Cardiac fibroblast (primary cell): ENCODE measurements around the gene FAHD1.

ENCODE experiments used
- DNase-seq, 2 donors: peaks; one replicate each; pipeline versions ENCODE4 v3.0.0 to v3.0.0-alpha.2; 2010; ENCODE audit warnings: low read depth in 2 of 2
- H3K4me3 ChIP-seq, 2 donors: replicated peaks in 1 of 2; 1 replicate in 1 of 2; 2 replicates in 1 of 2; pipeline ENCODE4 v1.5.1; 2011; ENCODE audit warnings: low read depth in 2 of 2, low read length in 2 of 2, mild to moderate bottlenecking in 2 of 2, moderate library complexity in 1 of 2
- TF ChIP-seq, protein P1 (sequence below): IDR thresholded peaks from one replicate; pipeline ENCODE4 v1.5.1; 2011; ENCODE audit warnings: low read depth, mild to moderate bottlenecking, low read length, inconsistent platforms

Gene FAHD1

DNA sequence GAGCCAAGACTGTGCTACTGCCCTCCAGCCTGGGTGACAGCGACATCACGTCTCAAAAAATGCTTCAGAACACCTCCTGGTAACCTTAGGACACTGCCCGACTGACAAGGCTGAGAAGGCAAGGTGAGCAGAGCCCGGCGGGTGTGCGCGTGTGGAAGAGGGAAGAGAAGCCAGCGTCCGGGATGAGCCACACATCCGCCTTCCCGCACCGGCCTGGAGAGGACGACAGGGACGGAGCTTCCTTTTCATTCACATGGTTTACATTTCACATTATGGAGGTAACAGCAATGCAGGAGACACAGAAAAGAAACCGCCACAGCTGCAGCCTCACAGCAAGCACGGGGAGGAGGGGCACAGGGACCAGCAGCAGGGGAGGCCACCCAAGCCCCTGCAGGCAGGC, 16.9 kb upstream of the FAHD1 start:
- TF ChIP-seq, protein P1, sequence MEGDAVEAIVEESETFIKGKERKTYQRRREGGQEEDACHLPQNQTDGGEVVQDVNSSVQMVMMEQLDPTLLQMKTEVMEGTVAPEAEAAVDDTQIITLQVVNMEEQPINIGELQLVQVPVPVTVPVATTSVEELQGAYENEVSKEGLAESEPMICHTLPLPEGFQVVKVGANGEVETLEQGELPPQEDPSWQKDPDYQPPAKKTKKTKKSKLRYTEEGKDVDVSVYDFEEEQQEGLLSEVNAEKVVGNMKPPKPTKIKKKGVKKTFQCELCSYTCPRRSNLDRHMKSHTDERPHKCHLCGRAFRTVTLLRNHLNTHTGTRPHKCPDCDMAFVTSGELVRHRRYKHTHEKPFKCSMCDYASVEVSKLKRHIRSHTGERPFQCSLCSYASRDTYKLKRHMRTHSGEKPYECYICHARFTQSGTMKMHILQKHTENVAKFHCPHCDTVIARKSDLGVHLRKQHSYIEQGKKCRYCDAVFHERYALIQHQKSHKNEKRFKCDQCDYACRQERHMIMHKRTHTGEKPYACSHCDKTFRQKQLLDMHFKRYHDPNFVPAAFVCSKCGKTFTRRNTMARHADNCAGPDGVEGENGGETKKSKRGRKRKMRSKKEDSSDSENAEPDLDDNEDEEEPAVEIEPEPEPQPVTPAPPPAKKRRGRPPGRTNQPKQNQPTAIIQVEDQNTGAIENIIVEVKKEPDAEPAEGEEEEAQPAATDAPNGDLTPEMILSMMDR = no peak
- no peak for DNase-seq
- H3K4me3 ChIP-seq = no peak overlapping the region

DNA sequence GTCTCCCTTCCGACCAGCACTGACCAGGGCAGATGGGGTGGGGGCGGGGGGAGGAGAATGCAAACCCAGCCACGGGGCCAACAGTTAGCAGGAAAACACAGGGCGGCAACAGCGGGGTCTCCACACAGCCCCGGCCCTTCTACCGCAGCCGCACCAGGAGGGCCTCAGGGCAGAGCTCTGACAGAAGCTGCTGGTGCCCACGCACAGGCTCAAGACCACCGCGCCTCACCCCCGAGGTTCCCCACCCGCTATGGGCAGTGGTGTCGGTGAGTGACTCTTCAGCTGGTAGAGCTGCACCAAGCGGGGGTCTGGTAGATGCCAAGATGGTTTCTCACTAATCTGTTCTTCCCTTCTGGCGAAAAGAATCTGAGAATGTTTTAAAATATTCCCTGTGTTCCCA, 16.5 kb upstream of the FAHD1 start:
- TF ChIP-seq, protein P1 = no peak
- no peak for DNase-seq
- no peak overlapping the region for H3K4me3 ChIP-seq

DNA sequence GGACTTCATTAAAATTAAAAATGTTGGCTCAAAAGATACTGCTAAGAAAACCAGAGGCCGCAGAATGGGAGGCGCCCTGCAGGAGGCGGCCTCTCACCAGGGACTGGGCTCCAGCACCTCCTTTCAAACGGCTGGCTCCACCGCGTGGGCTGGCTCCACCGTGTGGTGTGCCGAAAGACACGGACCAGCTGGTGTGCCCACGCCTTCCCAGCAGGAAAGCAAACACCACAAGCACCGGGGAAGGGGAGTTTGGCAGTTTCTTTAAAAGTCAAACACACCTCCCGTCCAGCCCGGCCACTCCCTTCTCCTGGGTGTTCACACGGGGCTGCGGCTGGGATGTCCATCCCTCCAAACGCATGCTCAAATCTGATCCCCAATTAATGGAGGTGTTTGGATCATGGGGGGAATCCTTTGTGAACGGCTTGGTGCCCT, 14.3 kb upstream of the FAHD1 start:
- H3K4me3 ChIP-seq = no peak overlapping the region
- peak; percentile 72 to 89 for DNase-seq
- TF ChIP-seq, protein P1 = peak; percentile 57

GRCh38 chr16:1815461-1815860, 11.5 kb upstream of the FAHD1 start:
- TF ChIP-seq, protein P1 = no peak
- DNase-seq = no peak

DNA sequence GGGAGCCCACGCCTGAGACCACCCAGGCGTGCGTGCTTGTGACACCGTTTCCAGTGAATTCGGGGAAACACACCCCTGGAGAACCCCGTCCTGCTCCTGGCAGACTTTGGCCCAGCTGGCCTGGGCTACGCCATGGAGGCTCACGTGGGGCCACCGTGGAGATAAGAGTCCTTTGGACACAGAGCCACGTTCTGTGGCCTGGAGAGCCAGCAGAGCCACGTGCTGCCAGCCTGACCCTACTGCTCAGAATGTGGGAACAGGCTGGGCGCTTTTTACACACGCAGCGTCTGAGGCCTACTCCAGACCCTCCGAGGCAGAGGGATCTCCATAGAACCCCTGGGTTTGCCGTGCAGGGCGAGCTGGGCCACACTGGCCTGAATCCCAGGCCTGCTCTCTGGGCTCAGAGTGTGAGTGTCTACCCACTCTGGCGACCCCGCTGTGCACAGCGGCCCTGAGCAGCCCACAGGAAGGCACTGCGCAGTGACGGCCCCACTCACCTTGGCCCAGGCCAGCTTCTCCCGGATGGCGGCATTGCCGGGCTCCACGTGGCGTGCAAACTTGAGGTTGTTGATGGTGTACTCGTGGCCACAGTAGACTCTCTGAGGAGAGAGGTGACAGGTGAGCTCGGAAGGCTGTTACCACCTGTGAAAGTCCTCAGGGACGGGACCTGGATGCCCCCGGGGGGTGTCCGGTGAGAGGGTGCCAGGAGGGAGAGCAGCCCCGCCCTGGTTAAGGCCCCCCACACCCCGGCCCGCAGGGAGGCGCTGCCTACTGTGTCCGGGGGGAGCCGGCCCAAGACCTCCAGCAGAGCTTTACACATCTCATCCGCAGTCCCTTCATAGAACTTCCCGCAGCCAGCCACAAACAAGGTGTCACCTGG, 10.4 kb upstream of the FAHD1 start:
- no peak overlapping the region for H3K4me3 ChIP-seq
- TF ChIP-seq, protein P1 = no peak
- DNase-seq = no peak

More at GRCh38 chr16:1815461-1815860, 11.5 kb upstream of the FAHD1 start:
- H3K4me3 ChIP-seq = no peak overlapping the region

DNA sequence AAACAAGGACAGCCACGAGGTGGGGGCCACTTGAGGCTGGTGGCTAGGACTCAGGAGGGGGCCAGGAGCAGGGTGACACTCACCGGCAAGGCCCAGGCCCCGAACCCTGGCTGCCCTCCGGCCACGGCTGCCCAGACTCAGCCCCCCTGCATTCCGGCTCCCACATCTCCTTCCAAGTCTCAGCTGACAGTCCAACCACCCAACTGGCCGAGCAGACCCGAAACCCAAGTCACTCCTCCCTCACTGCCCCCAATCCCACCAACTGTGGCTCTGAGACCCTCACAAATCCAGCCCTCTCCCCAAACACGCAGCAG, 9.8 kb upstream of the FAHD1 start:
- DNase-seq = no peak
- TF ChIP-seq, protein P1 = no peak
- H3K4me3 ChIP-seq = no peak overlapping the region
